Activated CD4-positive, alpha-beta memory T cell treated with anti-CD3 and anti-CD28 coated beads for 36 hours (primary cell): ENCODE data around the gene MCM5. TPM values are rescaled to one million over a fixed set of nuclear protein-coding genes. Genes with fewer than 3 reads are reported as not detected.

Source experiments
- CTCF ChIA-PET: fragments of 350-600 bp; sonication (Branson Sonifier 250); formaldehyde crosslinking; loops from one replicate; lab custom pipeline; 2021; ENCODE audit warnings: antibody characterized with exemption, inconsistent platforms; lab: Charles Lee
- POLR2A ChIA-PET: fragments of 350-600 bp; sonication (Branson Sonifier 250); formaldehyde crosslinking; loops from one replicate; lab custom pipeline; 2021; ENCODE audit warnings: antibody characterized with exemption; lab: Charles Lee
- DNase-seq: peaks from one replicate; pipeline ENCODE4 v3.0.0-alpha.2; 2020
- H3K27ac Mint-ChIP-seq: one replicate; pipeline ENCODE4 v1.8.0; 2021; ENCODE audit warnings: mixed read lengths
- H3K27me3 Mint-ChIP-seq: one replicate; pipeline ENCODE4 v1.8.0; 2021; ENCODE audit warnings: mixed read lengths
- H3K36me3 Mint-ChIP-seq: one replicate; pipeline ENCODE4 v1.8.0; 2021; ENCODE audit warnings: mixed read lengths
- H3K4me1 Mint-ChIP-seq: one replicate; pipeline ENCODE4 v1.8.0; 2021; ENCODE audit warnings: low read depth, mixed read lengths
- H3K4me3 Mint-ChIP-seq: one replicate; pipeline ENCODE4 v1.8.0; 2021; ENCODE audit warnings: mild to moderate bottlenecking, mixed read lengths
- H3K9me3 Mint-ChIP-seq: one replicate; pipeline ENCODE4 v1.8.0; 2021; ENCODE audit warnings: mixed read lengths
- intact Hi-C: fragments of 100-400 bp; cut with micrococcal nuclease; formaldehyde crosslinking; loops from one replicate; pipeline ENCODE4 v1.15.1; 2023
- total RNA-seq, 2 experiments: library from RNA; stranded (reverse); gene quantifications; one replicate each; pipeline ENCODE4 v1.2.3, GENCODE V29; 2021

MCM5 gene
- total RNA-seq, 2 experiments from 2014 or later: 265 to 266 TPM

DNA sequence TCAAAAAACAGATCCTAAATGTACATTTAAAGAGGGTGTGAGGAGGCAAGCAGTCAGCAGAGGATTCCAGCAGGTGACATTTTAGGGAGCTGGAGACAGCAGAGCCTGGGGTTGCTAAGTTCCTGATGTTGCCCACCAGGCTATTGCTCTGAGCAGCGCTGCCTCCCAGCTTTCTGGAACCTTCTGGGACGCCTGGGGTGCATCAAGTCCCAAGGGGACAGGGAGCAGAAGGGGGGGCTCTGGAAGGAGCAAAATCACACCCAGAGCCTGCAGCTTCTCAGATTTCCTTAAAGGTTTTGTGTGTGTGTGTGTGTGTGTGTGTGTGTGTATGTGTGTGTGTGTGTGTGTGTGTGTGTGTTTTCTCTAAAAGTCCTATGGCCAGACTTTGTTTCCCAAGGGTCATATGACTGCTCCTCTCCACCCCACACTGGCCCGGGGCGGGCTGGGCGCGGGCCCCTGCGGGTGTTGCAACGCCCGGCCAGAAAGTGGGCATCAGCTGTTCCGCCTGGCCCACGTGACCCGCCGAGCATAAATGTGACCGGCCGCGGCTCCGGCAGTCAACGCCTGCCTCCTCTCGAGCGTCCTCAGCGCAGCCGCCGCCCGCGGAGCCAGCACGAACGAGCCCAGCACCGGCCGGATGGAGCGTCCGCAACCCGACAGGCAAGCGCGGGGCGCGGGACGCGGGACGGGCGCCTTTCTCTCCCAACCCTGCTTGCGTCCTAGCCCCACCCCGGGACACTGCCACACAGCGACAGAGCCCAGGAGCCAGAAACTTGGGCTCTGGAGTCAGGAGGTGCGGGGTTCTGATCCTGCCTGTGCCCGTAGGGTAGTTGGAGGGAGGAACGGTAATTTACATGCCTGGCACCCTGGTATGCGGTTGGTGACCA is 19.2 kb upstream of the MCM5 start, which contains the start of gene HMOX1:
TSS of gene HMOX1 (plus strand) at position 560 of the 887 bp plus-strand sequence. CDS start at position 638, 78 bp downstream.
- ChIA-PET POLR2A (interaction anchor here (0.5 kb wide), 1 partner anchor 268 kb away, joined by 3 read pairs; no protein-coding TSS in a partner anchor), CTCF (interaction anchor here (1.0 kb wide), 1 partner anchor 30 kb away, joined by 6 read pairs; no protein-coding TSS in a partner anchor)
- Mint-ChIP-seq H3K27me3 (peaks cover 14% of the 10 kb centered on the region), H3K4me3 (peak within 1 kb of the TSS; percentile 51), H3K27ac (peak within 1 kb of the TSS; percentile 13), H3K4me1 (peaks cover 20% of the 10 kb centered on the region), H3K9me3 (no peaks in the 10 kb centered on the region), H3K36me3 (no peaks in the 10 kb centered on the region)
- peak; percentile 77 for DNase-seq
- intact Hi-C loops: no loop called here

DNA sequence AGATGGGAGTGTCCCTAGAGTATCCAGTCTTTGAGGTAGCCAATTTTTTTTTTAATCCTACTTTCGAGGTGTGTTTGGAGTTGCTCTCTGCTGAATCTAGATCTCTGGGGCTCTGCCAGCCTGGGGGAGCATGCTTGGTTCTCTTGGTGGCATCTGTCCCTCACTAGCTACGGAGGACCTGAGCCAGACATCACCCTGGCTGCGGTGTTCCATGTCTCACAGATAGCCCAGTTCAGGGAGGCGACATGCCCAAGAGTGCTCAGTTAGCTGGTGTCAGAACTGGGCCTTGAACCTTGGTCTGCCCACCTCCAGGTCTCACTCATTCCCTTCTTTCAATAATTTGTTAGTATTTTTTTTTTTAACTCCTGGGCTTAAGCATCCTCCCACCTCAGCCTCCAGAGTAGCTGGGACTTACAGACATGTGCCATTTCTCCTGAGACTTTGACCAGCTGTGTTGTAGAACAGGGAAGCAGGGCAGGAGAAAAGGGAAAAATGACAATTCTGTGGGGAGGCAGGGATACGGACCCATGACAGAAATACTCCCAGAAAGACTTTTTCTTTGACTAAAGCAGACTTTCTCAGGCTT is 18.4 kb upstream of the MCM5 start:
- Mint-ChIP-seq H3K4me3 (peak overlapping the region; percentile 51), H3K9me3 (no peaks in the 10 kb centered on the region), H3K27ac (no peak overlapping the region), H3K4me1 (peaks cover 18% of the 10 kb centered on the region), H3K36me3 (no peaks in the 10 kb centered on the region), H3K27me3 (peaks cover 14% of the 10 kb centered on the region)
- POLR2A ChIA-PET: no interaction called here
- intact Hi-C loops: no loop called here
- DNase-seq: no peak
- CTCF ChIA-PET: no interaction called here

DNA sequence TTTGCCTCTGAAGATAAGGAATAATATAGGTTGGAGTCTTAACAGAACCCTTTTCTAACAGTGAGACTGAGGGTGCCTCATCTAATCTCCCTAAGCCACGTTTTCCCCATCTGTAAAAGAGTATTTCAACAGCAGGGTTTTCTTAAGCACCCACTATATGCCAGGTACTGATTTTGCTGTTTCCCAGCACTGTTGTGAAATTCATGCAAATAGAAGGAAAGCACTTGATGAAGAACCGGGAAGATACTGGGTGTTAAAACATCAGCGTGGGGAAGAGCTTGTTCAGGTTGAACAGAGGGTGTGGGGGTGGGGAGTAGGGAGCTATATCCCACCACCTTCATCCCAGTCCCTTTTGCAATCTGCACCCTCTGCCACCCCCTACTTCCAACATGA is 16.3 kb upstream of the MCM5 start:
- no peak for DNase-seq
- no peaks in the 10 kb centered on the region for H3K36me3 Mint-ChIP-seq
- H3K27ac Mint-ChIP-seq: no peak overlapping the region
- intact Hi-C loops: no loop called here
- H3K27me3 Mint-ChIP-seq: peaks cover 15% of the 10 kb centered on the region
- H3K4me3 Mint-ChIP-seq: no peak overlapping the region
- POLR2A ChIA-PET: no interaction called here
- no peaks in the 10 kb centered on the region for H3K9me3 Mint-ChIP-seq
- CTCF ChIA-PET: no interaction called here
- H3K4me1 Mint-ChIP-seq: peaks cover 7% of the 10 kb centered on the region

DNA sequence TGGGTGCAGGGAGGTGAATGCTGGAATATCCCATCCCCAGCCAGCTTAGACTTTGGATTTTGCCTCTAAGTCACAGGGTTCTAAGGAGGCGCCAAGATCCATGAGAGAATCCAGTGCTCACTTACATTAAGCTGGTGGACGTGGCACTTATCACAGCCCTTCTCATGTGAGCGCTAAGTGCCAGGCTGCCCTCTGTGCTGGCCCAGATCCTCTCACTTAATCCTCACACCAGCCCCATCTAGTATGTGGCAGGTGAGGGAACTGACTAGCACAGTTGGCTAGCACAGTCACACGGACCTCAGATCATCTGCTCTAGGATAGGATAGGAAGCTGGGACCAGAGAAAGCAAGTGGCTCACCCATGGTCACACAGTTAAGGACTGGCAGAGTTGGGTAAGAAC is 15.4 kb upstream of the MCM5 start:
- no peaks in the 10 kb centered on the region for H3K9me3 Mint-ChIP-seq
- DNase-seq: no peak
- peaks cover 18% of the 10 kb centered on the region for H3K27me3 Mint-ChIP-seq
- POLR2A ChIA-PET: no interaction called here
- no peaks in the 10 kb centered on the region for H3K36me3 Mint-ChIP-seq
- intact Hi-C loops: no loop called here
- H3K4me1 Mint-ChIP-seq: peaks cover 7% of the 10 kb centered on the region
- CTCF ChIA-PET: no interaction called here
- H3K4me3 Mint-ChIP-seq: no peak overlapping the region
- no peak overlapping the region for H3K27ac Mint-ChIP-seq

DNA sequence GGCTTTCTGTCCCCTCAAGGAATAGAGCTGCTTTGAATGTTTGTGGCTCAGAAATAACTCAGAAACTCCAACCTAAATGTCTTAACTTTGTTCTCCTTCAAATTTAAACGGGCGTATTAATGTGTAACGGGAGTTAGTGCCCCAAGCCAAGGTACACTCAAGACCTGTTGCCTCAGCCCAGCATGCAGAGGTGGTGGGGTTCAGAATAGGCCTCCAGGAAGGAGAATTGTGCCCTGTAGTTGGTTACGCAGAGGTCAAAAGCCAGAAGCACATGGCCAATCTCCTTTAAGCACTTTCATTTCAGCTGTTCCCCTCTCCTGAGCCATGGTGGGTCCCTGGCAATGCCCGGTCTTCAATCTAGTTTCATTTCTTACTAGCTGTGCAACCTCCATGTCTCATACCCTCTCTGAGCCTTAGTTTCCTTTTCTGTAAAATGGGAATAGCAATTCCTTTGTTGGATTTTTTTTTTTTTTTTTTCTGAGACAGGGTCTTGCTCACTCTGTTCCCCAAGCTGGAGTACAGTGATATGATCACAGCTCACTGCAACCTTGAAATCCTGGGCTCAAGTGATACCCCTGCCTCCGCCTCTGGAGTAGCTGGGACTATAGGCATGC is 14.9 kb upstream of the MCM5 start:
- H3K36me3 Mint-ChIP-seq: no peaks in the 10 kb centered on the region
- H3K4me1 Mint-ChIP-seq: peaks cover 7% of the 10 kb centered on the region
- POLR2A ChIA-PET: no interaction called here
- H3K27me3 Mint-ChIP-seq: peaks cover 23% of the 10 kb centered on the region
- no peak overlapping the region for H3K27ac Mint-ChIP-seq
- H3K4me3 Mint-ChIP-seq: no peak overlapping the region
- no peak for DNase-seq
- CTCF ChIA-PET: interaction anchor here (0.8 kb wide), 1 partner anchor 34 kb away, joined by 3 read pairs; no protein-coding TSS in a partner anchor
- intact Hi-C loops: no loop called here
- H3K9me3 Mint-ChIP-seq: no peaks in the 10 kb centered on the region

DNA sequence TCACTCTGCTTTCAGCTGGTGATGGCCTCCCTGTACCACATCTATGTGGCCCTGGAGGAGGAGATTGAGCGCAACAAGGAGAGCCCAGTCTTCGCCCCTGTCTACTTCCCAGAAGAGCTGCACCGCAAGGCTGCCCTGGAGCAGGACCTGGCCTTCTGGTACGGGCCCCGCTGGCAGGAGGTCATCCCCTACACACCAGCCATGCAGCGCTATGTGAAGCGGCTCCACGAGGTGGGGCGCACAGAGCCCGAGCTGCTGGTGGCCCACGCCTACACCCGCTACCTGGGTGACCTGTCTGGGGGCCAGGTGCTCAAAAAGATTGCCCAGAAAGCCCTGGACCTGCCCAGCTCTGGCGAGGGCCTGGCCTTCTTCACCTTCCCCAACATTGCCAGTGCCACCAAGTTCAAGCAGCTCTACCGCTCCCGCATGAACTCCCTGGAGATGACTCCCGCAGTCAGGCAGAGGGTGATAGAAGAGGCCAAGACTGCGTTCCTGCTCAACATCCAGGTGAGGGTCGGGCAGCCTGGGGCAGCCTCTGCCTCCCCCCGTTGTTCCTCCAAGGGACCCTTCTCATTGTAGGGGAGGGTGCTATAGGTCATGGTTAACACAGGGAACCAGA is 13.2 kb upstream of the MCM5 start:
- H3K4me3 Mint-ChIP-seq: no peak overlapping the region
- H3K27me3 Mint-ChIP-seq: peaks cover 21% of the 10 kb centered on the region
- H3K4me1 Mint-ChIP-seq: peaks cover under 1% of the 10 kb centered on the region
- H3K27ac Mint-ChIP-seq: no peak overlapping the region
- ChIA-PET POLR2A (interaction anchor here (0.6 kb wide), 1 partner anchor 14 kb away, joined by 3 read pairs; no protein-coding TSS in a partner anchor), CTCF (interaction anchor here (1.3 kb wide), 1 partner anchor 34 kb away, joined by 3 read pairs; no protein-coding TSS in a partner anchor)
- no peaks in the 10 kb centered on the region for H3K36me3 Mint-ChIP-seq
- intact Hi-C loops: no loop called here
- H3K9me3 Mint-ChIP-seq: no peaks in the 10 kb centered on the region
- DNase-seq: no peak

DNA sequence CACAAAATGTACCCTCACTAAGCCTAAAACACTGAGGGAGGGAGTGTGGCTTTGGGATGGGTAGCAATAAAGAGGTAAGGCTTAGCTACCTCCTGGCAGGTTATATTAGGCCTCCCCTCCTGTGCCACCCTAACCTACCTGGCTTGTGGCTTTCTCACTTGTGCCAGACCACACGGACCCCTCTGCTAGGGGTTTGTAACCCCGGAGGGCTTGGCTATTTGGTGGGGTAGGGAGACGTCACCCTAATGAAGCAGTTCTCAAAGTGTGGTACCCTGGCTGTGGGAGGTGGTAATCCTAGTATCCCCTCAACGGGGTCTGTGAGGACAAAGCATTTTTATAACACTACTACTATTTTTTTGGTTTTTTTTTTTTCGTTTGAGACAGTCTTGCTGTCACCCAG is 9.0 kb upstream of the MCM5 start:
- Mint-ChIP-seq H3K4me3 (no peak overlapping the region), H3K27me3 (peaks cover 9% of the 10 kb centered on the region), H3K9me3 (no peaks in the 10 kb centered on the region), H3K27ac (no peak overlapping the region), H3K36me3 (no peaks in the 10 kb centered on the region), H3K4me1 (no peaks in the 10 kb centered on the region)
- DNase-seq: no peak
- ChIA-PET POLR2A (no interaction called here), CTCF (no interaction called here)
- intact Hi-C loops: no loop called here

DNA sequence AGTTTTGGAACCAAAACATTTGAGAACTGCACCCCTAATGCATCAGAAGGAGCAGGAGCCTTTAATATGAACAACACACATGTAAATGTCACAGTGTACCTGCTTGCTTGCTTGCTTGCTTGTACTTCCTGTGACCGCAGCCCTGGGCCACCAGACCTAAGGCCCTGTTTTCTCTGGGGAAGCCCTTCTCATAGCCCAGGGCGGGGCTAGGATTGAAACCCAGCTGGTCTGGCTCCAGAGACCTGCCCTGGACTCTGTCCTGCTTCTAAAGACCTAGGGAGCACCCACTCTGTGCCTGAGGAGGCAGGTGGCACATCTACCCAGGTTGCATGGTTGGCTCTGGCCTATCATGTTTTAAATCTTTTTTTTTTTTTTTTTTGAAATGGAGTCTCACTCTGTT is 7.6 kb upstream of the MCM5 start:
- no peak overlapping the region for H3K27ac Mint-ChIP-seq
- ChIA-PET CTCF (interaction anchor here (1.0 kb wide), 1 partner anchor 43 kb away, joined by 3 read pairs; no protein-coding TSS in a partner anchor), POLR2A (no interaction called here)
- H3K36me3 Mint-ChIP-seq: no peaks in the 10 kb centered on the region
- DNase-seq: no peak
- intact Hi-C loops: no loop called here
- no peaks in the 10 kb centered on the region for H3K4me1 Mint-ChIP-seq
- H3K27me3 Mint-ChIP-seq: peaks cover 8% of the 10 kb centered on the region
- H3K4me3 Mint-ChIP-seq: no peak overlapping the region
- no peaks in the 10 kb centered on the region for H3K9me3 Mint-ChIP-seq

DNA sequence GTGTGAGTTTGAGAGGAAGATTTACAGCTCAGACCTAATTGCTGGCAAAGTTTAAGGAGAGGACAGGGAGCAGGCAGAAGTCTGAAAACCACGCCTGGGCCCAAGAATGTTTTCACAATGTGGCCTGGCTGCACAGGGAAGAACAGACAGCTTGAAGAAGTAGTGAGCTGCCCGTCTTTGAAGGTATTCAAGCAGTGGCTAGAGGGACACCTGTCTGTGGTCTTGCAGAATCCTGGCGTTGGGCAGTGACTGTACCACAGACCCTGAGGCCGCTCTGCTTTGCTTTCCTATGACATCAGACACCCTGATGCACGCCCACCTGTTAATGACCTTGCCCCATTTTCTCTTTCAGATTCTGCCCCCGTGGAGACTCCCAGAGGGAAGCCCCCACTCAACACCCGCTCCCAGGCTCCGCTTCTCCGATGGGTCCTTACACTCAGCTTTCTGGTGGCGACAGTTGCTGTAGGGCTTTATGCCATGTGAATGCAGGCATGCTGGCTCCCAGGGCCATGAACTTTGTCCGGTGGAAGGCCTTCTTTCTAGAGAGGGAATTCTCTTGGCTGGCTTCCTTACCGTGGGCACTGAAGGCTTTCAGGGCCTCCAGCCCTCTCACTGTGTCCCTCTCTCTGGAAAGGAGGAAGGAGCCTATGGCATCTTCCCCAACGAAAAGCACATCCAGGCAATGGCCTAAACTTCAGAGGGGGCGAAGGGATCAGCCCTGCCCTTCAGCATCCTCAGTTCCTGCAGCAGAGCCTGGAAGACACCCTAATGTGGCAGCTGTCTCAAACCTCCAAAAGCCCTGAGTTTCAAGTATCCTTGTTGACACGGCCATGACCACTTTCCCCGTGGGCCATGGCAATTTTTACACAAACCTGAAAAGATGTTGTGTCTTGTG is 6.6 kb upstream of the MCM5 start:
- ChIA-PET POLR2A (no interaction called here), CTCF (interaction anchor here (1.0 to 1.5 kb wide), 2 partner anchors 42 to 44 kb away, joined by 3 to 6 read pairs; no protein-coding TSS in a partner anchor)
- no peak for DNase-seq
- intact Hi-C loops: no loop called here
- Mint-ChIP-seq H3K36me3 (no peaks in the 10 kb centered on the region), H3K27ac (no peak overlapping the region), H3K27me3 (peaks cover 8% of the 10 kb centered on the region), H3K4me3 (no peak overlapping the region), H3K4me1 (no peaks in the 10 kb centered on the region), H3K9me3 (no peaks in the 10 kb centered on the region)

DNA sequence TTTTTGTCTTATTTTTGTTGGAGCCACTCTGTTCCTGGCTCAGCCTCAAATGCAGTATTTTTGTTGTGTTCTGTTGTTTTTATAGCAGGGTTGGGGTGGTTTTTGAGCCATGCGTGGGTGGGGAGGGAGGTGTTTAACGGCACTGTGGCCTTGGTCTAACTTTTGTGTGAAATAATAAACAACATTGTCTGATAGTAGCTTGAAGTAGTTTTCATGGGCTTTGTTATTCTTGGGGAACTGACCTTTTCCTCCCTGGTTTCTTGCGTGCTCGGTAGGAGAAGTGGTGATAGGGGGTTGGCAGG is 6.0 kb upstream of the MCM5 start:
- Mint-ChIP-seq H3K27ac (no peak overlapping the region), H3K4me3 (no peak overlapping the region), H3K4me1 (peaks cover 2% of the 10 kb centered on the region), H3K27me3 (peaks cover 5% of the 10 kb centered on the region), H3K9me3 (no peaks in the 10 kb centered on the region), H3K36me3 (no peaks in the 10 kb centered on the region)
- POLR2A ChIA-PET: no interaction called here
- DNase-seq: no peak
- CTCF ChIA-PET: interaction anchor here (1.5 kb wide), 1 partner anchor 43 kb away, joined by 6 read pairs; no protein-coding TSS in a partner anchor
- intact Hi-C loops: no loop called here
